ENCODE data around the gene COBLL1.

COBLL1 gene

GRCh38 chr2:164835302-164835701 is 6.3 kb downstream of the COBLL1 start:
- TF ChIP-seq, protein P1, sequence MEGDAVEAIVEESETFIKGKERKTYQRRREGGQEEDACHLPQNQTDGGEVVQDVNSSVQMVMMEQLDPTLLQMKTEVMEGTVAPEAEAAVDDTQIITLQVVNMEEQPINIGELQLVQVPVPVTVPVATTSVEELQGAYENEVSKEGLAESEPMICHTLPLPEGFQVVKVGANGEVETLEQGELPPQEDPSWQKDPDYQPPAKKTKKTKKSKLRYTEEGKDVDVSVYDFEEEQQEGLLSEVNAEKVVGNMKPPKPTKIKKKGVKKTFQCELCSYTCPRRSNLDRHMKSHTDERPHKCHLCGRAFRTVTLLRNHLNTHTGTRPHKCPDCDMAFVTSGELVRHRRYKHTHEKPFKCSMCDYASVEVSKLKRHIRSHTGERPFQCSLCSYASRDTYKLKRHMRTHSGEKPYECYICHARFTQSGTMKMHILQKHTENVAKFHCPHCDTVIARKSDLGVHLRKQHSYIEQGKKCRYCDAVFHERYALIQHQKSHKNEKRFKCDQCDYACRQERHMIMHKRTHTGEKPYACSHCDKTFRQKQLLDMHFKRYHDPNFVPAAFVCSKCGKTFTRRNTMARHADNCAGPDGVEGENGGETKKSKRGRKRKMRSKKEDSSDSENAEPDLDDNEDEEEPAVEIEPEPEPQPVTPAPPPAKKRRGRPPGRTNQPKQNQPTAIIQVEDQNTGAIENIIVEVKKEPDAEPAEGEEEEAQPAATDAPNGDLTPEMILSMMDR (IDR thresholded peaks at IDR 0.05): no peak
- Histone ChIP-seq H3K4me3 (ENCODE audit: low read depth in 1 of 2, low read length in 1 of 2) (no peak overlapping the region), H3K27ac (no peak overlapping the region), H3K4me1 (ENCODE audit: control insufficient read depth in 1 of 2, insufficient read depth in 1 of 2, low read depth in 1 of 2, low read length in 1 of 2) (peaks cover under 1 to 4% of the 10 kb centered on the region in 2 experiments), H3K9me3 (no peaks in the 10 kb centered on the region), H3K36me3 (no peaks in the 10 kb centered on the region), H3K27me3 (peaks cover 20% of the 10 kb centered on the region)

- no peaks in the 10 kb centered on the region for H3K4me1 ChIP-seq (ENCODE audit: control insufficient read depth in 1 of 2, insufficient read depth in 1 of 2, low read depth in 1 of 2, low read length in 1 of 2)
- no peaks in the 10 kb centered on the region for H3K9me3 ChIP-seq
- no peaks in the 10 kb centered on the region for H3K36me3 ChIP-seq
- H3K27ac ChIP-seq: no peak overlapping the region
- no peaks in the 10 kb centered on the region for H3K27me3 ChIP-seq
- no peak overlapping the region for H3K4me3 ChIP-seq (ENCODE audit: low read depth in 1 of 2, low read length in 1 of 2)
- TF ChIP-seq, protein P1 (IDR thresholded peaks at IDR 0.05): no peak
Observed at GRCh38 chr2:164831887-164832286, 9.7 kb downstream of the COBLL1 start.

GRCh38 chr2:164831180-164831579 is 10.4 kb downstream of the COBLL1 start:
- Histone ChIP-seq H3K36me3 (no peaks in the 10 kb centered on the region), H3K27ac (no peak overlapping the region), H3K4me3 (ENCODE audit: low read depth in 1 of 2, low read length in 1 of 2) (no peak overlapping the region), H3K4me1 (ENCODE audit: control insufficient read depth in 1 of 2, insufficient read depth in 1 of 2, low read depth in 1 of 2, low read length in 1 of 2) (no peaks in the 10 kb centered on the region), H3K9me3 (no peaks in the 10 kb centered on the region), H3K27me3 (no peaks in the 10 kb centered on the region)
- TF ChIP-seq, protein P1 (IDR thresholded peaks at IDR 0.05): no peak

GRCh38 chr2:164826293-164827243 is 15.1 kb downstream of the COBLL1 start:
- TF ChIP-seq, protein P1 (IDR thresholded peaks at IDR 0.05): no peak
- no peak overlapping the region for H3K27ac ChIP-seq
- no peak overlapping the region for H3K4me3 ChIP-seq (ENCODE audit: low read depth in 1 of 2, low read length in 1 of 2)

GRCh38 chr2:164824872-164825271 is 16.8 kb downstream of the COBLL1 start:
- no peaks in the 10 kb centered on the region for H3K27me3 ChIP-seq
- no peak overlapping the region for H3K27ac ChIP-seq
- no peaks in the 10 kb centered on the region for H3K4me1 ChIP-seq (ENCODE audit: control insufficient read depth in 1 of 2, insufficient read depth in 1 of 2, low read depth in 1 of 2, low read length in 1 of 2)
- TF ChIP-seq, protein P1 (IDR thresholded peaks at IDR 0.05): no peak
- no peaks in the 10 kb centered on the region for H3K36me3 ChIP-seq
- no peaks in the 10 kb centered on the region for H3K9me3 ChIP-seq
- no peak overlapping the region for H3K4me3 ChIP-seq (ENCODE audit: low read depth in 1 of 2, low read length in 1 of 2)

More at GRCh38 chr2:164826293-164827243, 15.1 kb downstream of the COBLL1 start:
- no peaks in the 10 kb centered on the region for H3K36me3 ChIP-seq
- no peaks in the 10 kb centered on the region for H3K4me1 ChIP-seq (ENCODE audit: control insufficient read depth in 1 of 2, insufficient read depth in 1 of 2, low read depth in 1 of 2, low read length in 1 of 2)
- H3K9me3 ChIP-seq: no peaks in the 10 kb centered on the region
- H3K27me3 ChIP-seq: no peaks in the 10 kb centered on the region

Data from neutrophil (primary cell).